HG03521 (cell line): ENCODE measurements around the gene PBX1.
A peak's percentile ranks its signal among the peaks of the same experiment; 100 is the strongest.
"Not testable (repeated sequence)": the region's sequence is repeated elsewhere in the genome, so short reads cannot be mapped to it uniquely, and the experiment has no call there.

Experiments
- ATAC-seq: cut with Tn5 transposase; IDR thresholded peaks from one replicate; pipeline ENCODE4 v1.9.1; 2021; ENCODE audit warnings: mild to moderate bottlenecking, moderate library complexity; ENCODE audit not compliant: unreplicated experiment

PBX1 gene

GRCh38 chr1:164558461-164559341 lies at the start of gene PBX1:
Gene PBX1 (plus strand): TSS chr1:164559184.
- ATAC-seq: peak; percentile 100

- no peak for ATAC-seq
Observed at GRCh38 chr1:164510435-164510834, 48.5 kb upstream of the PBX1 start.

- no peak for ATAC-seq
Observed at GRCh38 chr1:164511001-164511705, 47.8 kb upstream of the PBX1 start.

- no peak for ATAC-seq
Observed at GRCh38 chr1:164515231-164515630, 43.8 kb upstream of the PBX1 start.

GRCh38 chr1:164515711-164516331 lies 43.2 kb upstream of the PBX1 start:
- ATAC-seq: no peak

- ATAC-seq: no peak
Observed at GRCh38 chr1:164516591-164516990, 42.4 kb upstream of the PBX1 start.

- no peak for ATAC-seq
Observed at GRCh38 chr1:164518692-164519332, 40.2 kb upstream of the PBX1 start.

- ATAC-seq: no peak
Observed at GRCh38 chr1:164519426-164519825, 39.6 kb upstream of the PBX1 start.

- ATAC-seq: no peak
Observed at GRCh38 chr1:164524810-164525209, 34.2 kb upstream of the PBX1 start.

- no peak for ATAC-seq
Observed at GRCh38 chr1:164534863-164535610, 23.9 kb upstream of the PBX1 start.

- not testable (repeated sequence) for ATAC-seq
Observed at GRCh38 chr1:164552463-164552988, 6.5 kb upstream of the PBX1 start.

- ATAC-seq: no peak
Observed at GRCh38 chr1:164557270-164557669, 1.7 kb upstream of the PBX1 start.

- no peak for ATAC-seq
Observed at GRCh38 chr1:164559342-164560051, 513 bp downstream of the PBX1 start.

GRCh38 chr1:164560121-164560541 lies 1.1 kb downstream of the PBX1 start:
- no peak for ATAC-seq

- ATAC-seq: no peak
Observed at GRCh38 chr1:164560556-164560955, 1.6 kb downstream of the PBX1 start.

- no peak for ATAC-seq
Observed at GRCh38 chr1:164561007-164561406, 2.0 kb downstream of the PBX1 start.

- no peak for ATAC-seq
Observed at GRCh38 chr1:164561472-164561871, 2.5 kb downstream of the PBX1 start.

- ATAC-seq: no peak
Observed at GRCh38 chr1:164562061-164562460, 3.1 kb downstream of the PBX1 start.

GRCh38 chr1:164562511-164562910 lies 3.5 kb downstream of the PBX1 start:
- ATAC-seq: no peak
